ENCODE measurements around the gene ADAM11.

DNA sequence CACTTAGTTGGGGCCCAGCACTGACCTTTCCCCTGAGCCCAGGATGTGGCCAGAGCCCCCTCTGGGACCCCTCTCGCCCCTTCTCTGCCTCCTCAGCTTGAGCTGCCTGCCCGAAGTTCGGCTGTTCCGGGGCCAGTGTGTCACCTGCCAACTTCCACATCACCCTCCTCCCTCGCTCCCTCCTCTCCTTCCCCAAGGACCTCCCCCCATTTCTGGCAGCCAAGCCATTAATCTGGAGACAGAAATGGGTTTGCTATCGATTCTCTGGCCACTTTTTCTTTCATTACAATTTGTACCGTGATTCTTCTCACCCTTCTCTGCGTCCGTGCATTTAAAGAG, 8.8 kb upstream of the ADAM11 start:
- TF ChIP-seq, protein P1, sequence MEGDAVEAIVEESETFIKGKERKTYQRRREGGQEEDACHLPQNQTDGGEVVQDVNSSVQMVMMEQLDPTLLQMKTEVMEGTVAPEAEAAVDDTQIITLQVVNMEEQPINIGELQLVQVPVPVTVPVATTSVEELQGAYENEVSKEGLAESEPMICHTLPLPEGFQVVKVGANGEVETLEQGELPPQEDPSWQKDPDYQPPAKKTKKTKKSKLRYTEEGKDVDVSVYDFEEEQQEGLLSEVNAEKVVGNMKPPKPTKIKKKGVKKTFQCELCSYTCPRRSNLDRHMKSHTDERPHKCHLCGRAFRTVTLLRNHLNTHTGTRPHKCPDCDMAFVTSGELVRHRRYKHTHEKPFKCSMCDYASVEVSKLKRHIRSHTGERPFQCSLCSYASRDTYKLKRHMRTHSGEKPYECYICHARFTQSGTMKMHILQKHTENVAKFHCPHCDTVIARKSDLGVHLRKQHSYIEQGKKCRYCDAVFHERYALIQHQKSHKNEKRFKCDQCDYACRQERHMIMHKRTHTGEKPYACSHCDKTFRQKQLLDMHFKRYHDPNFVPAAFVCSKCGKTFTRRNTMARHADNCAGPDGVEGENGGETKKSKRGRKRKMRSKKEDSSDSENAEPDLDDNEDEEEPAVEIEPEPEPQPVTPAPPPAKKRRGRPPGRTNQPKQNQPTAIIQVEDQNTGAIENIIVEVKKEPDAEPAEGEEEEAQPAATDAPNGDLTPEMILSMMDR (tag by site-specific recombination; IDR thresholded peaks at IDR 0.05): no peak
- TF ChIP-seq BCL11A (tag by site-specific recombination; IDR thresholded peaks at IDR 0.05; ENCODE audit: low read depth) (no peak), MZF1 (tag by site-specific recombination; IDR thresholded peaks at IDR 0.05; ENCODE audit: borderline replicate concordance) (no peak), ZNF792 (tag by site-specific recombination; IDR thresholded peaks at IDR 0.05) (no peak), REPIN1 (tag by site-specific recombination; IDR thresholded peaks at IDR 0.05; ENCODE audit: low read depth) (no peak), ZNF777 (tag by site-specific recombination; IDR thresholded peaks at IDR 0.05; ENCODE audit: borderline replicate concordance) (no peak), TRIM28 (IDR thresholded peaks at IDR 0.05; ENCODE audit: borderline replicate concordance, low read length) (no peak), YY1 (tag by site-specific recombination; IDR thresholded peaks at IDR 0.05) (no peak)
